ENCODE data around the gene GEMIN7.

Gene GEMIN7

DNA sequence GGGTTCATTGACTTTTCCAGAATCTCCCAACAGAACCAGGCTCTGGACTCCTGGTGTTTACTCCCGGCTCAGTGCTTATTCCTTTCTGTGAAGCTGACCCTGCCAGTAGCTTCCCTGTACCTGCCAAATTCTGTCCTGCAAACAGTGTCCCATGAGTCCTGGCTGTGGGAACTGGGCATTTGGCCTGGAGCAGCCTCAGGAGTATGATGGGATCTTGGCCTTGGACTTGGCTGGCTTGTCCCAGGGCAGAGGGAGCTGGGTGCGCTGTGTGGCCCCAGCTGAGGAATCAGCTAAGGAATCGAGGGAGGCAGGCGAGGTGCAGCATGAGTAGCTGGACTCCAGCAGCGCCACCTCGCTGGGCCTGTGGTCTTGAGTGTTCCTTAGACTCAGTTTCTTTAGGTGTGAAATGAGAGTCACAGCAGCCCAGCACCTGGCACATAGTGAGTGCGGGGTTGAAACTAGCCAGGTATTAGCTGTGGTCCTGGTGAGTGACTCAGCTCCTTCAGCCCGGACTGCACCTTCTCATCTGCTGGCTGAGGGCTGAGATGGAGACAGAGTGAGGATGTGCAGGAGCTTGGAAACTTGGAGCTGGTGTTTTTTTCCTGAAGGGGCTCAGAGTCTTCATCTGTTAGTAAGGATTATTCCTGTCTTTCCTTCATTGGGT, 29.9 kb upstream of the GEMIN7 start:
- no peak overlapping the region for H2AFZ ChIP-seq (ENCODE audit: low read depth, low read length)

DNA sequence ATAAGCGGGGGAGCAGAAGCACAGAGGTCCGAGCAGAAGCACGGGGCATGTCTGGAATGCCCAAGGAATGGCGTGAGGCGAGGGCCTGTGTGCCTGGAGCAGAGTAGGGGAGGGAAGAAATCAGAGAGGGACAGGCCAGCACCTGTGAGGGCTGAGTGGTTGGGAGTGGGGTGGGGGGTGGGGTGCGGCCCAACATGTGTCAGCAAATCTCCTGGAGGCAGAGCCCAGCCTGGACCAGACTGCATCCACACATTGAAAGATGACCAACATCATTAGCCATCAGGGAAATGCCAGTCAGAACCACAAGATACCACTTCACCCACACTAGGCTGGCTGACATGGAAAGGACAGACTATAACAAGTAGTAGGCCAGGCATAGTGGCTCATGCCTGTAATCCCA, 29.0 kb upstream of the GEMIN7 start:
- H3K4me1 ChIP-seq (ENCODE audit: insufficient read depth, low read length): peaks cover 13% of the 10 kb centered on the region
- peaks cover 44% of the 10 kb centered on the region for H3K36me3 ChIP-seq (ENCODE audit: insufficient read depth, low read length)
- H2AFZ ChIP-seq (ENCODE audit: low read depth, low read length): no peak overlapping the region
- no peaks in the 10 kb centered on the region for H3K9me3 ChIP-seq (ENCODE audit: low read length)
- H3K4me3 ChIP-seq (ENCODE audit: low read length): no peak overlapping the region
- no peaks in the 10 kb centered on the region for H3K27me3 ChIP-seq (ENCODE audit: insufficient read depth, low read length)

More for the DNA sequence above, 29.9 kb upstream of the GEMIN7 start:
- Histone ChIP-seq H3K9me3 (ENCODE audit: low read length) (no peaks in the 10 kb centered on the region), H3K27me3 (ENCODE audit: insufficient read depth, low read length) (no peaks in the 10 kb centered on the region), H3K4me3 (ENCODE audit: low read length) (no peak overlapping the region), H3K4me1 (ENCODE audit: insufficient read depth, low read length) (peaks cover 13% of the 10 kb centered on the region), H3K36me3 (ENCODE audit: insufficient read depth, low read length) (peaks cover 44% of the 10 kb centered on the region)

DNA sequence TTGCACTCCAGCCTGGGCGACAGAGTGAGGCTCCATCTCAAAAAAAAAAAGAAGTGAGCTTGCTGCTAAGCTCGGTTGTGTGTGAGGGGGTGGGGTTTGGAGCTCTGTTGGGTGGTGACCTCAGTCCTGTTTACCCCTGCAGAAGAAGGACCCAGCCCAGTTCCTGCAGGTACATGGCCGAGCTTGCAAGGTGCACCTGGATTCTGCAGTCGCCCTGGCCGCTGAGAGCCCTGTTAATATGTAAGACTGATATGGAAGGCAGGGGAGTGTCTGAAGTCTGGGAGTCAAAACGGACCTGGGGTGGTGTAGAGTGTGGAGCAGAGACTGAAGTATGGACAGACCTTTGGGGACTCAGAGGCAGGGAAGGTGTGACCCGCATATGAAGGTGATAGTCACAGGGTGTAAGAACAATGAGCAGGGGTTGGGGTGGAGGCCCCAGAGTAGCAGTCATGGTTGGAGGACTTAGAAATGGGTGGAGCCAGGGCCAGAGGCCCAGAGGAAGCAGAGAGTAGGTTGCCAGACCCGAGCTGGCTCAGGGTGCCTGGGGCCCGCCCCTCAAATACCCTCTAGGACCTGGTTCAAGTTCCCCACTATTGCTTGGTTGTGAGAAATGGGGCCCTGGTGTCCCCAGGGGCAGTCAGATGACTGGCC, 27.0 kb upstream of the GEMIN7 start:
- Histone ChIP-seq H3K36me3 (ENCODE audit: insufficient read depth, low read length) (peaks cover 52% of the 10 kb centered on the region), H3K27me3 (ENCODE audit: insufficient read depth, low read length) (no peaks in the 10 kb centered on the region), H3K9me3 (ENCODE audit: low read length) (no peaks in the 10 kb centered on the region), H3K4me3 (ENCODE audit: low read length) (no peak overlapping the region), H3K4me1 (ENCODE audit: insufficient read depth, low read length) (no peaks in the 10 kb centered on the region), H2AFZ (ENCODE audit: low read depth, low read length) (no peak overlapping the region)

DNA sequence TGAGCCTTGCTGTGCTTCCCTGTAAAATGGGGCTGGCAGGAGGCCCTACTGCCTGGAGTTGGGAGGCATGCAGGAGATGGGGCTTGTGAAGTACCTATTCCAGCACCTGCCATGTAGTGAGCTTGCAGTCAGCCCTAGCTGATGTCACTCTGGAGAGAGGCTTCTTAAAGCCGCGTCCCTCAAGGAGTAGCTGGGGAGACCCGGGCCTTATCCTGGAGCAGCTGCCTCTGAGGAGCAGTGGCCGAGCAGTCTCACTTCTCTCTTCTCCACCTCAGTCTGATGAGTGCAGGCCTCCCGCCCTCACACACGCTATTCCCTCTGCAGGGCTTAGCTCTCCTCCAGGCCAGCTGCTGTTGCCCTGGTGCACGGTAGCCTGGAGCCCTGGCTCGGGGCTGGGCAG, 22.2 kb upstream of the GEMIN7 start:
- Histone ChIP-seq H3K4me1 (ENCODE audit: insufficient read depth, low read length) (no peaks in the 10 kb centered on the region), H3K9me3 (ENCODE audit: low read length) (no peaks in the 10 kb centered on the region), H2AFZ (ENCODE audit: low read depth, low read length) (no peak overlapping the region), H3K27me3 (ENCODE audit: insufficient read depth, low read length) (no peaks in the 10 kb centered on the region), H3K4me3 (ENCODE audit: low read length) (no peak overlapping the region), H3K36me3 (ENCODE audit: insufficient read depth, low read length) (peaks cover 88% of the 10 kb centered on the region)

DNA sequence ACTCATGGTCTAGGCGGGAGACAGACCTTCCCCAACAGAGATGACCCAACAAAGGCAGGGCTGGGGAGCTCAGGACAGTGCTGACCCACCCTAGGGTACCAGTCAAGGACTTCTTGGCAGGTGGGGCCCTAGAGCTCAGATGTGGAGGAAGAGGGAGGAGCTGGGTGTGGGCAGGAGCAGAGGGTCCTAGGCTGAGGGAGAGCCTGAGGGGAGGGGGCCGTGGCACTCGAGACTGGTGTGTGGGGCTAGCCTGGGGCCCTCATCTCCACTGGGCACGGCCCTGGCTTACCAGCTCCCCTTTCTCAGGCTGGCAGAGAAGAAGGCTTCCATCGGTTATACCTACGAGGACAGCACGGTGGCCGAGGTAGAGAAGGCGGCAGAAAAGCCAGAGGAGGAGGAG, 21.6 kb upstream of the GEMIN7 start:
- Histone ChIP-seq H3K4me1 (ENCODE audit: insufficient read depth, low read length) (no peaks in the 10 kb centered on the region), H3K9me3 (ENCODE audit: low read length) (no peaks in the 10 kb centered on the region), H3K36me3 (ENCODE audit: insufficient read depth, low read length) (peaks cover 86% of the 10 kb centered on the region), H2AFZ (ENCODE audit: low read depth, low read length) (no peak overlapping the region), H3K4me3 (ENCODE audit: low read length) (no peak overlapping the region), H3K27me3 (ENCODE audit: insufficient read depth, low read length) (no peaks in the 10 kb centered on the region)

DNA sequence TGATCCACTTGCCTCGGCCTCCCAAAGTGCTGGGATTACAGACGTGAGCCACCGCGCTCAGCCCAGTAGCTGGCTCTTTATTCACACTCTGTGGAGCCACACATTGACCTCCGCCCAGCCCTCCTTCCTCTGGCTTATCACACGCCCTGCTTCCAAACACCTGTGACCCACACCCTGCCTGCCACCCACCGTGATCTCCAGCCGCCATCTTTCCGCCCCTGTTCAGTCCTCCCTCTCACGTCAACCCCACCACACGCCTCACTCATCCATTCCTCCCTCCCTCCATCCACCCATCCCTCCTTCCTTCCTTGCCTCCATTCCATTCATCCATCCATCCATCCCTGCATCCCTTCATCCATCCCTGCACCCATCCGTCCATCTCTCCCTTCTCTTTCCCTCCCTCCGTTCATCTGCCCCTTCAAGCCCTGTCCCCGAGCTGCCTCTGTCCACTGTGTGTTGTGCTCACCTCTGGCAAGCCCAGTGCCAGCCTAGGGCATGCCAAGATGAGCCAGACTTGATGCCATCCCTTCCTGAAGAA, 20.4 kb upstream of the GEMIN7 start:
- H3K4me1 ChIP-seq (ENCODE audit: insufficient read depth, low read length): no peaks in the 10 kb centered on the region
- H3K4me3 ChIP-seq (ENCODE audit: low read length): no peak overlapping the region
- peaks cover 85% of the 10 kb centered on the region for H3K36me3 ChIP-seq (ENCODE audit: insufficient read depth, low read length)
- no peak overlapping the region for H2AFZ ChIP-seq (ENCODE audit: low read depth, low read length)
- no peaks in the 10 kb centered on the region for H3K27me3 ChIP-seq (ENCODE audit: insufficient read depth, low read length)
- no peaks in the 10 kb centered on the region for H3K9me3 ChIP-seq (ENCODE audit: low read length)

DNA sequence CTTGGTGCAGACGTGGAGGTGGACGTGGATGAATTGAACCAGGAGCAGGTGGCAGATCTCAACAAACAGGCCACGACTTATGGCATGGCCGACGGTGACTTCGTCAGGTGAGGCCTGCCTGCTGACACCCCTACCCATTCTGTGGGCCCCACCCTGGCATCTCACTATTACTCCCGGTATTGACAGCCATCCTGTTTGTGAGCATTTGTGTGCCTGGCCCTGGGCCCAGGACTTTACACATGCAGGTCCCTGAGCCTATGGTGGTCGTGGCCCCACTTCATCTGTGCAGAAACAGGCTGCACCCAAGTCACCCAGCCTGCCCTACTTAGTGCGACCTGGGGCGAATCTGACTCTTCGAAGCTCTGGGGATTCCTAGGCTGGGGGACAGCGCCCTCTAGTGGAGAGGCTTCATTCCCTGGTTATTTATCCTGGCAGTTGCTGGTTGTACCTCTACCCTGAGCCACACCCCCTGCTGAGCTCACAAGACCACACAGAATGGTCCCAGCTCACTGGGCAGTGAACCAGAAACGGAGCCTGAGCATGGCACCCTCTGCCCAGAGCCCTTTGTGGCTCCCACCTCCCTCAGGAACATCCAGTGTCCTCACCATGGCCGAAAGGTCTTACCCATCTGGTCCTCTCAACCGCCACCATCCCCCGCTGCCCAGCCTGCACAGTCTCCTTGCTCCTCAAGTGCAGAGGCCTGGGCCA, 19.6 kb upstream of the GEMIN7 start:
- Histone ChIP-seq H3K27me3 (ENCODE audit: insufficient read depth, low read length) (no peaks in the 10 kb centered on the region), H3K36me3 (ENCODE audit: insufficient read depth, low read length) (peaks cover 84% of the 10 kb centered on the region), H3K9me3 (ENCODE audit: low read length) (no peaks in the 10 kb centered on the region), H2AFZ (ENCODE audit: low read depth, low read length) (no peak overlapping the region), H3K4me1 (ENCODE audit: insufficient read depth, low read length) (no peaks in the 10 kb centered on the region), H3K4me3 (ENCODE audit: low read length) (no peak overlapping the region)

DNA sequence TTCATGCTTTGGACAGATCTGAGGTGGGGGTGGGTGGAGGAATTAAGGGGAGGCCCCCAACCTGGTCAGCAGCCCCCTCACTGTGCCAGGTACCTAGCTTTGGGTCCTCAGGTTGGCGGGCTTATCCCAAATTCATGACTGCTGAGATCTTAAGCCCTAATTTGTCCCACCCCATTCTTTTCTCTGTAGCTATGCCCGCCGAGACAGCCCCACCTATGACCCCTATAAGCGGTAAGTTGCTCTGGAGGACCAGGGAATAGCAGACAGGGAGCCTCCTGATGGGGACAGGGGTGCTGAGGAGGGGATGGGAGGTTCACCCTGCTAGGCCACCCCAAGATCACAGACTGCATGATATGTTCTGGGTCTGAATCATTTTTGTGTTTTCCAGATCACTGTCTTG, 17.1 kb upstream of the GEMIN7 start:
- no peak overlapping the region for H3K4me3 ChIP-seq (ENCODE audit: low read length)
- no peak overlapping the region for H2AFZ ChIP-seq (ENCODE audit: low read depth, low read length)
- H3K9me3 ChIP-seq (ENCODE audit: low read length): no peaks in the 10 kb centered on the region
- H3K27me3 ChIP-seq (ENCODE audit: insufficient read depth, low read length): no peaks in the 10 kb centered on the region
- H3K36me3 ChIP-seq (ENCODE audit: insufficient read depth, low read length): peaks cover 80% of the 10 kb centered on the region
- no peaks in the 10 kb centered on the region for H3K4me1 ChIP-seq (ENCODE audit: insufficient read depth, low read length)

DNA sequence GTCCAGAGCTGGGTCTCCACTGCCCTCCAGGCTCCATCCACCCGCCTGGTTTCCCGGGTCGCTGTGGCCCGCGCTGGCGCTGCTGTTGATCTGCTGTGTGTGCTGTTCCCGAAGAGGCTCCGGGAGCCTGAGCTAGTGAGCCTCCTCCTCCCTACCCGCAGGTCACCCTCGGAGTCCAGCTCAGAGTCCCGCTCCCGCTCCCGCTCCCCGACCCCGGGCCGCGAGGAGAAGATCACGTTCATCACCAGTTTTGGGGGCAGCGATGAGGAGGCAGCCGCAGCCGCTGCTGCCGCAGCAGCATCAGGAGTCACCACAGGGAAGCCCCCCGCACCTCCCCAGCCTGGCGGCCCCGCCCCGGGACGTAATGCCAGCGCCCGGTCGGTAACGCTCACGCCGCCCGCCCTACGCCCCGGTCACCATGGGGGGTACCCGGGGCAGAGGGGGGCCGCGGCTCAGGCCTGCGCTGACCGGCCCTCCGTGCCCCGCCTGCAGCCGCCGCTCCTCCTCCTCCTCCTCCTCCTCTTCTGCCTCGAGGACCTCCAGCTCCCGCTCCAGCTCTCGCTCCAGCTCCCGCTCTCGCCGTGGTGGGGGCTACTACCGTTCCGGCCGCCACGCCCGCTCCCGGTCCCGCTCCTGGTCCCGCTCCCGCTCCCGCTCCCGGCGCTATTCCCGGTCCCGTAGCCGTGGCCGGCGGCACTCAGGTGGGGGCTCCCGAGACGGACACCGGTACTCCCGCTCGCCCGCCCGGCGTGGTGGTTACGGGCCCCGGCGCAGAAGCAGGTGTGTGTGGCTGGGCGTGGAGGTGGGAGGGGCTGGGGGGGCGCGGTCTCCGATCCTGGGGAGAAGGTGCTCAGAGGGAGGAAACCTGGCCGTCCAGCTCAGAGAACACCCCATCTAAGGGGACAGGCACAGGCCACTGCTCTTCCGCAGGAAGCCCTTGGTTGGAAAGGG, 14.9 kb upstream of the GEMIN7 start:
- Histone ChIP-seq H2AFZ (ENCODE audit: low read depth, low read length) (no peak overlapping the region), H3K36me3 (ENCODE audit: insufficient read depth, low read length) (peaks cover 76% of the 10 kb centered on the region)

DNA sequence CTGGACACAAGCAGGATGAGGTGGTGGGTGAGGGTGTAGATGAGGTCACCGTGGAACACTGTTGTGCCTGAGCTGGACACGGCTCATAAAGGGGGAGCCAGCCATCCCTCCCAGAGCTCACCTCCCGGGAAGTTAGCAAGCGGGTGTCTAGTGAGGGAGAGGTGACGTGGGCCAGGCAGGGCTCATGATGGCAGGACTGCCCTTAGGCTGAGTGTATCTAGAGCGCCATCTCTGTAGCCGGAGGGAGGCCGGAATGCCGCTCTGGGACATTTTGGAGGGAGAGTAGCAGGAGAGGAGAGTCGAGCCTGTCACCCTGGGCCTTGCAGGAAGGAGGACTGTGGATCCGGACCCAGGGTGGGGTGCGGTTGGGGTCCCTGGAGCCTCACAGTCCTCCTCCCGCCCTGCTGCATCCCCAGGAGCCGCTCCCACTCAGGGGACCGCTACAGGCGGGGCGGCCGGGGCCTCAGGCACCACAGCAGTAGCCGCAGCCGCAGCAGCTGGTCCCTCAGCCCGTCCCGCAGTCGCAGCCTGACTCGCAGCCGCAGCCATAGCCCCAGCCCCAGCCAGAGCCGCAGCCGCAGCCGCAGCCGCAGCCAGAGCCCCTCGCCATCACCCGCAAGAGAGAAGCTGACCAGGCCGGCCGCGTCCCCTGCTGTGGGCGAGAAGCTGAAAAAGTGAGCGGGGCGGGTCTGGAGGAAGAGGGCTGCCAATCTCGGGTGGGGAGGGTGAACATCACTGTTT, 12.0 kb upstream of the GEMIN7 start:
- H3K4me1 ChIP-seq (ENCODE audit: insufficient read depth, low read length): no peaks in the 10 kb centered on the region
- H2AFZ ChIP-seq (ENCODE audit: low read depth, low read length): no peak overlapping the region
- H3K4me3 ChIP-seq (ENCODE audit: low read length): no peak overlapping the region
- peaks cover 72% of the 10 kb centered on the region for H3K36me3 ChIP-seq (ENCODE audit: insufficient read depth, low read length)
- no peaks in the 10 kb centered on the region for H3K27me3 ChIP-seq (ENCODE audit: insufficient read depth, low read length)
- no peaks in the 10 kb centered on the region for H3K9me3 ChIP-seq (ENCODE audit: low read length)

More for the DNA sequence above, 14.9 kb upstream of the GEMIN7 start:
- H3K4me3 ChIP-seq (ENCODE audit: low read length): no peak overlapping the region
- H3K9me3 ChIP-seq (ENCODE audit: low read length): no peaks in the 10 kb centered on the region
- no peaks in the 10 kb centered on the region for H3K4me1 ChIP-seq (ENCODE audit: insufficient read depth, low read length)
- H3K27me3 ChIP-seq (ENCODE audit: insufficient read depth, low read length): no peaks in the 10 kb centered on the region

DNA sequence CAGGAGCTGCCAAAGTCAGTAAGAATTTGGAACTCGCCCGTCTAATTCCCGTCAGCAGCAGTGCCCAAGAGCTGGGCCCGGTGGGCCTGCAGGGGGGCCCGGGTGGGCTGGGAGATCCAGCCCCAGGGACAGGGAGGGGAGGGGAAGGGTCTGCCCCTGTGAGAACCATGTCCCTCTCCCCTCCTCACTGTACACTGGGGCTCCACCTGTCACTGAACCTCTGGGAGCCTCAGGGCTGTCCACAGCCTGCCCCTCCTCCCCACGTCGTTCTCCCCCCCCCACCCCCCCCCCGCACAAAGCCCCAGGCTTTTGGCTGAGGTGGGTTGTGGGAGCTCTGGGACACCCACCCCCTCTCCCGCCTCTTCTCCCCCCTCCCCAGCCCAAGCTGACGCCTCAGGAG, 11.0 kb upstream of the GEMIN7 start:
- Histone ChIP-seq H3K4me3 (ENCODE audit: low read length) (no peak overlapping the region), H3K36me3 (ENCODE audit: insufficient read depth, low read length) (peaks cover 66% of the 10 kb centered on the region), H3K9me3 (ENCODE audit: low read length) (no peaks in the 10 kb centered on the region)

DNA sequence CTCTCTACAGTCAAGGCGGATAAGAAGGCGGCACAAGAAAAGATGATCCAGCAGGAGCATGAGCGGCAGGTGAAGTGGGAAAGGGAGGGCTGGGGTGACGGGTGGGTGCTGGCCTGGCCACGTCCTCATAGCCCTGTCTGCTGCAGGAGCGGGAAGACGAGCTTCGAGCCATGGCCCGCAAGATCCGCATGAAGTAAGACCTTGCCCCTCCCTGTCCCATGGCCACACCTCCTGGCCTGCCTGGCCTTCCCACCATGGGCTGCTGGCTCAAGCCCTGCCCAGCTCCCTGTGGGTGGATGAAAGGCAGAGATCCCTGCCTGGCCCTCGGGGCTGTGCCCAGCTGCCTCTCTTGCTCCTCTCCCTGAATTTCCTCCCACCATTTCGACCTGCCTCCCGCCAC, 10.0 kb upstream of the GEMIN7 start:
- peaks cover 59% of the 10 kb centered on the region for H3K36me3 ChIP-seq (ENCODE audit: insufficient read depth, low read length)
- H2AFZ ChIP-seq (ENCODE audit: low read depth, low read length): no peak overlapping the region
- H3K4me1 ChIP-seq (ENCODE audit: insufficient read depth, low read length): no peaks in the 10 kb centered on the region
- no peak overlapping the region for H3K4me3 ChIP-seq (ENCODE audit: low read length)
- no peaks in the 10 kb centered on the region for H3K27me3 ChIP-seq (ENCODE audit: insufficient read depth, low read length)
- no peaks in the 10 kb centered on the region for H3K9me3 ChIP-seq (ENCODE audit: low read length)

More for the DNA sequence above, 11.0 kb upstream of the GEMIN7 start:
- H3K27me3 ChIP-seq (ENCODE audit: insufficient read depth, low read length): no peaks in the 10 kb centered on the region
- no peaks in the 10 kb centered on the region for H3K4me1 ChIP-seq (ENCODE audit: insufficient read depth, low read length)
- H2AFZ ChIP-seq (ENCODE audit: low read depth, low read length): no peak overlapping the region

Measured in neuron (in vitro differentiated cells).